ENCODE results near the gene ATP8B3.

ATP8B3 gene

GRCh38 chr19:1754636-1755466 lies 57.2 kb downstream of the ATP8B3 start:
- DNase-seq = no peak

- DNase-seq = no peak
Measured at GRCh38 chr19:1754018-1754635, 57.9 kb downstream of the ATP8B3 start.

- DNase-seq = no peak
Measured at GRCh38 chr19:1752757-1753728, 59.0 kb downstream of the ATP8B3 start, which contains the start of gene ONECUT3. TSS of gene ONECUT3 (plus strand) at chr19:1753506. CDS start at chr19:1753663, 157 bp downstream.

GRCh38 chr19:1752009-1752756 lies 59.9 kb downstream of the ATP8B3 start:
- no peak for DNase-seq

- DNase-seq = no peak
Measured at GRCh38 chr19:1751367-1752008, 60.6 kb downstream of the ATP8B3 start.

GRCh38 chr19:1750343-1751021 lies 61.6 kb downstream of the ATP8B3 start:
- DNase-seq = no peak

- no peak for DNase-seq
Measured at GRCh38 chr19:1749373-1750342, 62.4 kb downstream of the ATP8B3 start.

- DNase-seq = no peak
Measured at GRCh38 chr19:1748873-1749341, 63.2 kb downstream of the ATP8B3 start.

GRCh38 chr19:1748115-1748872 lies 63.8 kb downstream of the ATP8B3 start:
- DNase-seq = no peak

GRCh38 chr19:1747285-1748114 lies 64.6 kb downstream of the ATP8B3 start:
- DNase-seq = no peak

GRCh38 chr19:1746401-1747284 lies 65.4 kb downstream of the ATP8B3 start:
- DNase-seq = no peak

- DNase-seq = no peak
Measured at GRCh38 chr19:1745589-1746031, 66.5 kb downstream of the ATP8B3 start.

- DNase-seq = no peak
Measured at GRCh38 chr19:1744822-1745563, 67.1 kb downstream of the ATP8B3 start.

GRCh38 chr19:1744133-1744665 lies 67.9 kb downstream of the ATP8B3 start:
- DNase-seq = no peak

- no peak for DNase-seq
Measured at GRCh38 chr19:1742989-1743696, 68.9 kb downstream of the ATP8B3 start.

All from SIG-M5 (cell line).